ENCODE measurements around the gene SEMA3D. TPM values are rescaled to one million over a fixed set of nuclear protein-coding genes. Genes with fewer than 3 reads are reported as not detected.

SEMA3D gene
- total and polyA plus RNA-seq, 2 of the 13 experiments (the other 11 are each of a cell fraction or from before 2014, with no cell fraction given) = 0.07 TPM; not detected in 1

DNA sequence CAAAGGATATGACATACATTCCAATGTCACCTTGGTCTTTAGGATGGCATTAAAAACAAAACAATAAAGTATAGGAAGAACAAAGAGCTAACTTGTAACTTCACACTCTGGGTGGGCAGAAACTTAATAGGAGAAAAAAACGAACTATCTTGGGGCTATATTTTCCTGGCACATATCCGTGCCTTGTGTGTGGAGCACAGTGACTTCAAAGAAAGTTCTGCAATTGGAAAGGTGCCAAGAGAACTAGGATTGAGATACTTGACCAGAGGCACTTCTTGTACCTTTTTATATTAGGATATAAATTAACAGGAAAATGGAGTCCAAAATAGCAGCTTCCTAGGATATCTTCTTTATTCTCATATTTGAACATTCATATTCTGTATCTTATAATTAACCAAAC, 148.4 kb downstream of the SEMA3D start (continued):
- TF ChIP-seq, protein P1, sequence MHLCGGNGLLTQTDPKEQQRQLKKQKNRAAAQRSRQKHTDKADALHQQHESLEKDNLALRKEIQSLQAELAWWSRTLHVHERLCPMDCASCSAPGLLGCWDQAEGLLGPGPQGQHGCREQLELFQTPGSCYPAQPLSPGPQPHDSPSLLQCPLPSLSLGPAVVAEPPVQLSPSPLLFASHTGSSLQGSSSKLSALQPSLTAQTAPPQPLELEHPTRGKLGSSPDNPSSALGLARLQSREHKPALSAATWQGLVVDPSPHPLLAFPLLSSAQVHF (CRISPR knock-in tag; IDR thresholded peaks at IDR 0.05) = no peak
- TF ChIP-seq ISX (CRISPR knock-in tag; conservative IDR thresholded peaks at IDR 0.05) = no peak

DNA sequence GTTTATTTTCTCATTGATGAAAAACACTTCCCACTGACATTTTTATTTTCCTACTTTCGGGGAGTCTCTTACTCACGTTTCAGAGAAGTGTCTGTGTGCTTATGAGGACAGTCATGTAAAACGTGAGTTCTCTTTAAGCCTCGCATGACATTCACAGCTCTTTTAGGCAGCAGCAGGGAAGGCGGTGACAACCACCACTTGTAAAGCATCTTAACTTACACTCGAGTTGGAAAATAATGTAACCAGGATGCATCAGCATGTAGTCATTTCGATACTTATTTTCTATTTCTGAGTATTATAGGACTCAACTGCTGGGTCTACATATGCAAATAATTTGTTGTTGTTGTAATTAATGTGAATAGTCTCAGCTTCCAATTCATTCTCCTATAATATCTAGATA, 153.6 kb downstream of the SEMA3D start:
- 9% methylated on average over 7 of the region's 7 CpGs for WGBS (ENCODE audit: low lambda C conversion rate)
- Histone ChIP-seq H3K27ac (ENCODE audit: extremely low read length, insufficient read depth, low read length) (no peak overlapping the region), H3K79me2 (ENCODE audit: insufficient read depth, low read length) (no peaks in the 10 kb centered on the region), H3K4me1 (ENCODE audit: insufficient read depth, low read length) (no peaks in the 10 kb centered on the region), H3K36me3 (replicated peaks in 1 of 2; ENCODE audit: control insufficient read depth in 1 of 2, insufficient read depth in 2 of 2, low read length in 2 of 2) (no peaks in the 10 kb centered on the region), H4K20me1 (ENCODE audit: insufficient read depth, low read length) (no peaks in the 10 kb centered on the region), H3K27me3 (ENCODE audit: control insufficient read depth in 1 of 2, insufficient read depth in 2 of 2, low read length in 2 of 2) (no peaks in the 10 kb centered on the region; a peak in 1 of 5 replicates), H3K4me2 (ENCODE audit: low read depth, low read length) (no peak overlapping the region), H2AFZ (ENCODE audit: low read length) (no peak overlapping the region), H3K9me3 (ENCODE audit: low read length) (no peaks in the 10 kb centered on the region), H3K4me3 (replicated peaks in 1 of 3; ENCODE audit: insufficient read depth in 1 of 3, low read depth in 2 of 3, low read length in 3 of 3) (no peak overlapping the region), H3K9ac (ENCODE audit: insufficient read depth, low read depth, low read length) (no peak overlapping the region)
- POLR2A ChIA-PET = no interaction called here
- CTCF ChIA-PET (ENCODE audit: low intra/inter-chr PET ratio, low total read pairs) = no interaction called here
- DNase-seq (ENCODE audit: low spot score) (no peak), FAIRE-seq (no peak), ATAC-seq (no peak)
- BruUV-seq (replicated peaks) = no TSS peak
- in situ Hi-C loops (cut with HindIII; ENCODE audit: extremely low pct_ligation_motif_present, low pct_unique_long_range_greater_than_20kb) = loop anchor here (10.0 kb wide), 2 partner anchors 722 to 822 kb away; no protein-coding TSS in a partner anchor
- intact Hi-C loops (cut with micrococcal nuclease; ENCODE audit: unreplicated experiment) = loop anchor here (5.0 kb wide), 1 partner anchor 799 kb away; no protein-coding TSS in a partner anchor
- TF ChIP-seq SP140L (CRISPR knock-in tag; IDR thresholded peaks at IDR 0.05; ENCODE audit: borderline replicate concordance) = no peak
- TF ChIP-seq YY1 (IDR thresholded peaks at IDR 0.05; ENCODE audit: insufficient read depth, insufficient replicate concordance, low read depth, low read length) = no peak
- TF ChIP-seq, protein P2, sequence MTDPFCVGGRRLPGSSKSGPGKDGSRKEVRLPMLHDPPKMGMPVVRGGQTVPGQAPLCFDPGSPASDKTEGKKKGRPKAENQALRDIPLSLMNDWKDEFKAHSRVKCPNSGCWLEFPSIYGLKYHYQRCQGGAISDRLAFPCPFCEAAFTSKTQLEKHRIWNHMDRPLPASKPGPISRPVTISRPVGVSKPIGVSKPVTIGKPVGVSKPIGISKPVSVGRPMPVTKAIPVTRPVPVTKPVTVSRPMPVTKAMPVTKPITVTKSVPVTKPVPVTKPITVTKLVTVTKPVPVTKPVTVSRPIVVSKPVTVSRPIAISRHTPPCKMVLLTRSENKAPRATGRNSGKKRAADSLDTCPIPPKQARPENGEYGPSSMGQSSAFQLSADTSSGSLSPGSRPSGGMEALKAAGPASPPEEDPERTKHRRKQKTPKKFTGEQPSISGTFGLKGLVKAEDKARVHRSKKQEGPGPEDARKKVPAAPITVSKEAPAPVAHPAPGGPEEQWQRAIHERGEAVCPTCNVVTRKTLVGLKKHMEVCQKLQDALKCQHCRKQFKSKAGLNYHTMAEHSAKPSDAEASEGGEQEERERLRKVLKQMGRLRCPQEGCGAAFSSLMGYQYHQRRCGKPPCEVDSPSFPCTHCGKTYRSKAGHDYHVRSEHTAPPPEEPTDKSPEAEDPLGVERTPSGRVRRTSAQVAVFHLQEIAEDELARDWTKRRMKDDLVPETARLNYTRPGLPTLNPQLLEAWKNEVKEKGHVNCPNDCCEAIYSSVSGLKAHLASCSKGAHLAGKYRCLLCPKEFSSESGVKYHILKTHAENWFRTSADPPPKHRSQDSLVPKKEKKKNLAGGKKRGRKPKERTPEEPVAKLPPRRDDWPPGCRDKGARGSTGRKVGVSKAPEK (CRISPR knock-in tag; IDR thresholded peaks at IDR 0.05; ENCODE audit: borderline replicate concordance) = no peak
- TF ChIP-seq TAF1 (CRISPR knock-in tag; IDR thresholded peaks at IDR 0.05) = no peak
- no peak for TF ChIP-seq SMARCC2 (IDR thresholded peaks at IDR 0.05)
- TF ChIP-seq, protein P3, sequence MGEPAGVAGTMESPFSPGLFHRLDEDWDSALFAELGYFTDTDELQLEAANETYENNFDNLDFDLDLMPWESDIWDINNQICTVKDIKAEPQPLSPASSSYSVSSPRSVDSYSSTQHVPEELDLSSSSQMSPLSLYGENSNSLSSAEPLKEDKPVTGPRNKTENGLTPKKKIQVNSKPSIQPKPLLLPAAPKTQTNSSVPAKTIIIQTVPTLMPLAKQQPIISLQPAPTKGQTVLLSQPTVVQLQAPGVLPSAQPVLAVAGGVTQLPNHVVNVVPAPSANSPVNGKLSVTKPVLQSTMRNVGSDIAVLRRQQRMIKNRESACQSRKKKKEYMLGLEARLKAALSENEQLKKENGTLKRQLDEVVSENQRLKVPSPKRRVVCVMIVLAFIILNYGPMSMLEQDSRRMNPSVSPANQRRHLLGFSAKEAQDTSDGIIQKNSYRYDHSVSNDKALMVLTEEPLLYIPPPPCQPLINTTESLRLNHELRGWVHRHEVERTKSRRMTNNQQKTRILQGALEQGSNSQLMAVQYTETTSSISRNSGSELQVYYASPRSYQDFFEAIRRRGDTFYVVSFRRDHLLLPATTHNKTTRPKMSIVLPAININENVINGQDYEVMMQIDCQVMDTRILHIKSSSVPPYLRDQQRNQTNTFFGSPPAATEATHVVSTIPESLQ (CRISPR knock-in tag; conservative IDR thresholded peaks at IDR 0.05) = no peak
- no peak for TF ChIP-seq NFE2 (CRISPR knock-in tag; IDR thresholded peaks at IDR 0.05)
- TF ChIP-seq, protein P4, sequence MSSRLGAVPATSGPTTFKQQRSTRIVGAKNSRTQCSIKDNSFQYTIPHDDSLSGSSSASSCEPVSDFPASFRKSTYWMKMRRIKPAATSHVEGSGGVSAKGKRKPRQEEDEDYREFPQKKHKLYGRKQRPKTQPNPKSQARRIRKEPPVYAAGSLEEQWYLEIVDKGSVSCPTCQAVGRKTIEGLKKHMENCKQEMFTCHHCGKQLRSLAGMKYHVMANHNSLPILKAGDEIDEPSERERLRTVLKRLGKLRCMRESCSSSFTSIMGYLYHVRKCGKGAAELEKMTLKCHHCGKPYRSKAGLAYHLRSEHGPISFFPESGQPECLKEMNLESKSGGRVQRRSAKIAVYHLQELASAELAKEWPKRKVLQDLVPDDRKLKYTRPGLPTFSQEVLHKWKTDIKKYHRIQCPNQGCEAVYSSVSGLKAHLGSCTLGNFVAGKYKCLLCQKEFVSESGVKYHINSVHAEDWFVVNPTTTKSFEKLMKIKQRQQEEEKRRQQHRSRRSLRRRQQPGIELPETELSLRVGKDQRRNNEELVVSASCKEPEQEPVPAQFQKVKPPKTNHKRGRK (CRISPR knock-in tag; IDR thresholded peaks at IDR 0.05) = no peak
- TF ChIP-seq BHLHE40 (IDR thresholded peaks at IDR 0.05; ENCODE audit: low read length) = no peak
- no peak for TF ChIP-seq ZNF563 (CRISPR knock-in tag; IDR thresholded peaks at IDR 0.05)
- TF ChIP-seq ELF1 (CRISPR knock-in tag; IDR thresholded peaks at IDR 0.05) = no peak
- TF ChIP-seq RBAK (CRISPR knock-in tag; IDR thresholded peaks at IDR 0.05) = no peak
- TF ChIP-seq ZFP37 (CRISPR knock-in tag; IDR thresholded peaks at IDR 0.05; ENCODE audit: borderline replicate concordance) = no peak
